ENCODE measurements around the gene THAP4. TPM values are rescaled to one million over a fixed set of nuclear protein-coding genes. Genes with fewer than 3 reads are reported as not detected.

THAP4 gene
- total RNA-seq, 1 experiment from 2014 or later: 71.2 TPM

DNA sequence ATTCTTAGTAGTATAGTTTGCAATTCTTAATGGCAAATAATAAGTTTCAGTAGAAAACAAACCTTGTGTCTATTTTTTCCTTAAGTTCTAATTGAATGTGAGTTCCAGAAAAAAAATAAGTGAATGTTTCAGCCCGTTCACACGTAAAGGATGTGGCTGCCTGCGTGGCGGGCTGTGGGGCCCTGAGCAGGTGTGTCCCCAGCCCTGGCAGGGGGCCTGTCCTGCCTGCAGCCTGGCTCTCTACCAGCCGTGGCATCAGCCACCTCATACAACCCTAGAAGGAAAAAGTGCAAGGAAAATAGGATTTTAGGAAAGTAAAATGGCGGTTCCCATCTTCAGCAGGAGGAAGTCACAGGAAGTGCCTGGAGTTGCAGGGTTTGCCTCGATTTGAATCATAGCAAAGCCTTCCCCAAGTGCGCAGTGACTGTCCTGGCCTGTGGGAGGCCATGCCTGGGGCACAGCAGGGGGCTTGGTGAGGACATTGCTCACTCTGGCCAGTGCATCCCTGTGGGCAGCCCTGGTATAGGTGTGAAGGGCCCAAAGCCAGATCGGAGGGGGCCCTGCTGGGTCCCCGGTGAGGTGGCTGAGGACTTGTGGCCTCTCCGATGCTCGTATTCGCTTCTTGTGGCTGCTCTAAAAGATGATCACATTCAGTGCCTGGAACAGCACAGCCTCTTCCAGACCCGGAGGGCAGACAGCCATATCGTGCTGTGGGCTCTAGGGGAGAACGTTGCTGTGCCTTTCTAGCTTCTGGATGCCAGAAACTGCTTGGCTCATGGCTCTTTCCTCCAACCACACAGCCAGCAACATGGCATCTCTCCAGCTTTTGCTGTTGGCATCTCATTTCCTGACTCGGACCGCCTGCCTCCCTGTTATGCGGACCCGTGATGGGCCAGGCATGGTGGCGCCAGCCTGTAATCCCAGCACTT lies 37.1 kb upstream of the THAP4 start:
- Histone ChIP-seq H2AFZ (ENCODE audit: low read depth, low read length, poor library complexity, severe bottlenecking) (no peak overlapping the region), H3K79me2 (ENCODE audit: insufficient read depth, low read length) (no peaks in the 10 kb centered on the region), H3K27me3 (ENCODE audit: insufficient read depth, low read length) (no peaks in the 10 kb centered on the region), H4K20me1 (ENCODE audit: insufficient read depth) (no peaks in the 10 kb centered on the region), H3K9ac (ENCODE audit: low read length) (no peak overlapping the region), H3K9me3 (ENCODE audit: control insufficient read depth in 1 of 2, insufficient read depth in 1 of 2, low read depth in 1 of 2, low read length in 2 of 2) (no peaks in the 10 kb centered on the region), H3K4me2 (ENCODE audit: low read length) (no peak overlapping the region), H3K27ac (ENCODE audit: low read depth, low read length) (no peak overlapping the region; the same call in 1 of the 2 replicates), H3K4me3 (replicated peaks in 1 of 2; ENCODE audit: low read depth in 1 of 2, low read length in 2 of 2) (no peak overlapping the region), H3K4me1 (ENCODE audit: control insufficient read depth in 1 of 2, insufficient read depth in 2 of 2, low read length in 2 of 2) (peaks cover 0 to 3% of the 10 kb centered on the region in 2 experiments; a peak in 2 of 4 replicates), H3K36me3 (ENCODE audit: control insufficient read depth in 1 of 2, insufficient read depth in 2 of 2, low read length in 2 of 2) (peaks cover 9 to 19% of the 10 kb centered on the region in 2 experiments), H3K9me2 (ENCODE audit: insufficient read depth) (no peaks in the 10 kb centered on the region)
- ATAC-seq (peak; percentile 72), DNase-seq (ENCODE audit: low read depth, low spot score) (no peak)
- intact Hi-C loops (cut with micrococcal nuclease): no loop called here
- BruUV-seq (replicated peaks): no TSS peak
- ChIA-PET POLR2A (no interaction called here), CTCF (no interaction called here), RAD21 (ENCODE audit: low non-redundant PET in 1 of 2, low total read pairs in 2 of 2, uncharacterized antibody in 2 of 2, unreplicated experiment in 2 of 2) (no interaction called here)
- TF ChIP-seq ZFX (IDR thresholded peaks at IDR 0.05): no peak
- TF ChIP-seq, protein P1, sequence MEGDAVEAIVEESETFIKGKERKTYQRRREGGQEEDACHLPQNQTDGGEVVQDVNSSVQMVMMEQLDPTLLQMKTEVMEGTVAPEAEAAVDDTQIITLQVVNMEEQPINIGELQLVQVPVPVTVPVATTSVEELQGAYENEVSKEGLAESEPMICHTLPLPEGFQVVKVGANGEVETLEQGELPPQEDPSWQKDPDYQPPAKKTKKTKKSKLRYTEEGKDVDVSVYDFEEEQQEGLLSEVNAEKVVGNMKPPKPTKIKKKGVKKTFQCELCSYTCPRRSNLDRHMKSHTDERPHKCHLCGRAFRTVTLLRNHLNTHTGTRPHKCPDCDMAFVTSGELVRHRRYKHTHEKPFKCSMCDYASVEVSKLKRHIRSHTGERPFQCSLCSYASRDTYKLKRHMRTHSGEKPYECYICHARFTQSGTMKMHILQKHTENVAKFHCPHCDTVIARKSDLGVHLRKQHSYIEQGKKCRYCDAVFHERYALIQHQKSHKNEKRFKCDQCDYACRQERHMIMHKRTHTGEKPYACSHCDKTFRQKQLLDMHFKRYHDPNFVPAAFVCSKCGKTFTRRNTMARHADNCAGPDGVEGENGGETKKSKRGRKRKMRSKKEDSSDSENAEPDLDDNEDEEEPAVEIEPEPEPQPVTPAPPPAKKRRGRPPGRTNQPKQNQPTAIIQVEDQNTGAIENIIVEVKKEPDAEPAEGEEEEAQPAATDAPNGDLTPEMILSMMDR (IDR thresholded peaks at IDR 0.05 in 2 of 3, conservative IDR thresholded peaks at IDR 0.05 in 1 of 3; ENCODE audit: borderline replicate concordance in 1 of 3, insufficient read depth in 1 of 3, low read depth in 2 of 3, low read length in 2 of 3): peak in 2 of 3 experiments; percentile 33 to 40; a peak in 3 of 6 replicates

- ATAC-seq (no peak), DNase-seq (ENCODE audit: low read depth, low spot score) (no peak)
- ChIA-PET CTCF (no interaction called here), POLR2A (no interaction called here), RAD21 (ENCODE audit: low non-redundant PET in 1 of 2, low total read pairs in 2 of 2, uncharacterized antibody in 2 of 2, unreplicated experiment in 2 of 2) (no interaction called here)
- no peaks in the 10 kb centered on the region for H3K27me3 ChIP-seq (ENCODE audit: insufficient read depth, low read length)
- H2AFZ ChIP-seq (ENCODE audit: low read depth, low read length, poor library complexity, severe bottlenecking): no peak overlapping the region
- H3K36me3 ChIP-seq (ENCODE audit: control insufficient read depth in 1 of 2, insufficient read depth in 2 of 2, low read length in 2 of 2): peaks cover 15 to 20% of the 10 kb centered on the region in 2 experiments
- intact Hi-C loops (cut with micrococcal nuclease): no loop called here
- H3K79me2 ChIP-seq (ENCODE audit: insufficient read depth, low read length): no peaks in the 10 kb centered on the region
- no peaks in the 10 kb centered on the region for H3K9me2 ChIP-seq (ENCODE audit: insufficient read depth)
- no peak overlapping the region for H3K4me2 ChIP-seq (ENCODE audit: low read length)
- no peak overlapping the region for H3K27ac ChIP-seq (ENCODE audit: low read depth, low read length)
- BruUV-seq (replicated peaks): no TSS peak
- H3K4me1 ChIP-seq (ENCODE audit: control insufficient read depth in 1 of 2, insufficient read depth in 2 of 2, low read length in 2 of 2): peaks cover 0 to 3% of the 10 kb centered on the region in 2 experiments; a peak in 2 of 4 replicates
- no peak overlapping the region for H3K9ac ChIP-seq (ENCODE audit: low read length)
- no peak overlapping the region for H3K4me3 ChIP-seq (replicated peaks in 1 of 2; ENCODE audit: low read depth in 1 of 2, low read length in 2 of 2)
- H4K20me1 ChIP-seq (ENCODE audit: insufficient read depth): no peaks in the 10 kb centered on the region
- H3K9me3 ChIP-seq (ENCODE audit: control insufficient read depth in 1 of 2, insufficient read depth in 1 of 2, low read depth in 1 of 2, low read length in 2 of 2): no peaks in the 10 kb centered on the region
- TF ChIP-seq EZH2 (IDR thresholded peaks at IDR 0.05): no peak
- TF ChIP-seq FOSL1 (IDR thresholded peaks at IDR 0.05; ENCODE audit: low read depth): no peak
- TF ChIP-seq, protein P1 (IDR thresholded peaks at IDR 0.05 in 2 of 3, conservative IDR thresholded peaks at IDR 0.05 in 1 of 3; ENCODE audit: borderline replicate concordance in 1 of 3, insufficient read depth in 1 of 3, low read depth in 2 of 3, low read length in 2 of 3): no peak
- no peak for TF ChIP-seq JUND (IDR thresholded peaks at IDR 0.05)
- no peak for TF ChIP-seq SIN3A (IDR thresholded peaks at IDR 0.05; ENCODE audit: low read depth)
- TF ChIP-seq RAD21 (IDR thresholded peaks at IDR 0.05; ENCODE audit: low read depth): no peak
- TF ChIP-seq TCF7L2 (IDR thresholded peaks at IDR 0.05; ENCODE audit: borderline replicate concordance, extremely low read depth, insufficient read depth, insufficient read length): no peak
- no peak for TF ChIP-seq SP1 (IDR thresholded peaks at IDR 0.05; ENCODE audit: low read depth)
- TF ChIP-seq EGR1 (IDR thresholded peaks at IDR 0.05; ENCODE audit: low read depth): no peak
- no peak for TF ChIP-seq ZBTB33 (IDR thresholded peaks at IDR 0.05; ENCODE audit: extremely low read depth, insufficient replicate concordance, low read length)
- TF ChIP-seq POLR2AphosphoS5 (IDR thresholded peaks at IDR 0.05; ENCODE audit: low read depth, low read length): no peak
Observed at GRCh38 chr2:241673189-241673663, 36.3 kb upstream of the THAP4 start.

Data from HCT116 (cell line).